ENCODE measurements around the gene ZNF581.
A peak's percentile ranks its signal among the peaks of the same experiment; 100 is the strongest.

Gene ZNF581

GRCh38 chr19:55596304-55596703, 47.1 kb upstream of the ZNF581 start:
- ChIA-PET POLR2A (interaction anchor here (0.6 to 4.4 kb wide), 3 partner anchors 9 to 201 kb away, joined by 3 to 71 read pairs (median 5); partner anchors contain the start of gene ZNF784), CTCF (interaction anchor here (0.6 to 2.1 kb wide), 3 partner anchors 88 to 575 kb away, joined by 4 to 8 read pairs (median 6); no protein-coding TSS in a partner anchor)
- peaks cover 14 to 36% of the 10 kb centered on the region in 2 experiments for H3K36me3 ChIP-seq (ENCODE audit: control insufficient read depth in 2 of 2, insufficient read depth in 1 of 2, low read length in 2 of 2)
- no peak for TF ChIP-seq ZSCAN4 (tag by site-specific recombination; IDR thresholded peaks at IDR 0.05)
- peak; percentile 91 for TF ChIP-seq ZNF623 (tag by site-specific recombination; IDR thresholded peaks at IDR 0.05)
- no peak for TF ChIP-seq ZNF175 (tag by site-specific recombination; IDR thresholded peaks at IDR 0.05)
- no peak for TF ChIP-seq SP2 (tag by site-specific recombination; IDR thresholded peaks at IDR 0.05)
- TF ChIP-seq ZSCAN5A (tag by site-specific recombination; IDR thresholded peaks at IDR 0.05), result no peak
- TF ChIP-seq ZNF548 (tag by site-specific recombination; IDR thresholded peaks at IDR 0.05), result no peak
- no peak for TF ChIP-seq SETDB1 (IDR thresholded peaks at IDR 0.05; ENCODE audit: insufficient read length, low read length)
- TF ChIP-seq PRDM4 (tag by site-specific recombination; IDR thresholded peaks at IDR 0.05), result no peak
- H3K9me3 ChIP-seq (ENCODE audit: control insufficient read depth, insufficient read depth, low read depth, low read length), result no peaks in the 10 kb centered on the region
- H3K27ac ChIP-seq (ENCODE audit: extremely low read depth, low read depth, low read length), result no peak overlapping the region
- H3K4me1 ChIP-seq (ENCODE audit: control insufficient read depth, insufficient read depth, low read length), result peaks cover 3% of the 10 kb centered on the region; the same call in 1 of the 2 replicates
- H3K4me3 ChIP-seq (ENCODE audit: low read depth, low read length), result no peak overlapping the region

- ChIA-PET CTCF (interaction anchor here (0.7 to 2.1 kb wide), 4 partner anchors 9 to 130 kb away, joined by 3 to 8 read pairs (median 6); no protein-coding TSS in a partner anchor), POLR2A (interaction anchor here (0.5 to 4.4 kb wide), 6 partner anchors 11 to 630 kb away, joined by 3 to 71 read pairs (median 4); partner anchors contain the start of genes ZNF579 and ZNF784)
- H3K9me3 ChIP-seq (ENCODE audit: control insufficient read depth, insufficient read depth, low read depth, low read length), result no peaks in the 10 kb centered on the region
- no peak overlapping the region for H3K4me3 ChIP-seq (ENCODE audit: low read depth, low read length)
- peaks cover 3% of the 10 kb centered on the region; the same call in 1 of the 2 replicates for H3K4me1 ChIP-seq (ENCODE audit: control insufficient read depth, insufficient read depth, low read length)
- peaks cover 14 to 33% of the 10 kb centered on the region in 2 experiments for H3K36me3 ChIP-seq (ENCODE audit: control insufficient read depth in 2 of 2, insufficient read depth in 1 of 2, low read length in 2 of 2)
- TF ChIP-seq KLF10 (tag by site-specific recombination; IDR thresholded peaks at IDR 0.05), result no peak
- TF ChIP-seq ZNF16 (tag by site-specific recombination; IDR thresholded peaks at IDR 0.05; ENCODE audit: low read depth), result no peak
- no peak for TF ChIP-seq ZNF121 (tag by site-specific recombination; IDR thresholded peaks at IDR 0.05)
- no peak for TF ChIP-seq ZSCAN18 (tag by site-specific recombination; IDR thresholded peaks at IDR 0.05)
- no peak for TF ChIP-seq ZNF596 (tag by site-specific recombination; IDR thresholded peaks at IDR 0.05)
- TF ChIP-seq ZNF354C (tag by site-specific recombination; IDR thresholded peaks at IDR 0.05; ENCODE audit: borderline replicate concordance, low read depth), result no peak
- 0 out of 2 replicates have a peak, but pooled peaks have one; percentile 34 for TF ChIP-seq PBX3 (CRISPR knock-in tag; IDR thresholded peaks at IDR 0.05)
- no peak overlapping the region for H3K27ac ChIP-seq (ENCODE audit: extremely low read depth, low read depth, low read length)
These were observed 45.9 kb upstream of the ZNF581 start for GRCh38 chr19:55597501-55597921.
